HG02610 (cell line): ENCODE results near the gene ELMO1.

Source experiments
- ATAC-seq: cut with Tn5 transposase; IDR thresholded peaks from one replicate; pipeline ENCODE4 v1.9.1; 2021; ENCODE audit warnings: mild to moderate bottlenecking, moderate library complexity; ENCODE audit not compliant: unreplicated experiment

Gene ELMO1

DNA sequence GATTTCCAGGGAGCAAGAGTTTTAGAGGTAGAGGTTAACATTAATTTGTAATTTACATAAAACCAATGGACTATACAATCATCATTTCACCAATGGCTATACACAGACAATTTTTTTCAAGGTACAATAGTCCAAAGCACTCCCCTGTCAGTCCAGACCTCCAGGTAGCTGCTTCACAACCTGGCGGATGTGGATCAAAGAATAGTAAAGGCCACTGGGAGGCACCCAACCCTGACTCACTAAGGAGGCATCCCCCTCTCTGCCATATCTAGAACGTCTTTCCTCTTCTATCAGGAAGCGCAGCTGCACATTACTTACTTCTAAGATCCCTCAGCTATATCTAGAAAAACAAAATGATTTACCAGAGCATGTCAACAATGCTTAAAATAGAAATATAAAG lies 506.6 kb downstream of the ELMO1 start:
- ATAC-seq: no peak

DNA sequence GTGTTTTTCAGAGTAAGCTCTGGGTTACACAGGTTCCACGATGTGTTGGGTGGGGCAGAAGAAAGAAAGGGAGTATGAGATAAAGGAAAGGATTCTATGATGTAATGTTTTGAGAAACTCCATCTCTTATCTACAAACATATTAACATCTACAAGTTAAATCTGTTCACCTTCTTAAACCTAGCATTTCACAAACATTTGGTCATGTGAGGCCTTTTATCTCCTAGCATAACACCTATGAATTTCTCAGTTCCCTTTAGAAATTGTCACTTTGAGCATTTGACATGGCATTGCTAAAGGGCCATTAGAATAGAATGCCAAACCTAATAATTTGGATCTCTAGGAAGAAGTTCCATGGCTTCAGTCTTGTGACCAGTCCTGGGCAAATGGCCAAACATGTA lies 507.3 kb downstream of the ELMO1 start:
- no peak for ATAC-seq

DNA sequence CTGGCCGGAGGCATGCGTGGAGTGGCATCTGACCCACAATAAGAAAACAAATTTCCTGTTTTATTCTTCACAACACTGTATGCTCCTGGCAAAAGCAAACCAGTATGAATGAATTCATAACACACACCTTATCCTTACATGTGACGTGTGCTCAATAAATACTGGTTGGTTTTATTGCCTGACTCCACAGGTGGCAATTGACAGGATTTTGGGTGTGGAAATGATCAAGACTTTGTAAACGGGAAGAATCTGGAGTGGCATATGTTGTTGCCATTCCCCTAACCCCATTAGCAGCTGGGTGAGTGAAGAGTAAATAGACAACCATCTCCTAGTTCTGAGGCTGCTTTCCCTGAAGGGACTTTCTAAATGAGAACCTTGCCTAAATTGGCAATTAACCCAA lies 508.8 kb downstream of the ELMO1 start:
- ATAC-seq: no peak

DNA sequence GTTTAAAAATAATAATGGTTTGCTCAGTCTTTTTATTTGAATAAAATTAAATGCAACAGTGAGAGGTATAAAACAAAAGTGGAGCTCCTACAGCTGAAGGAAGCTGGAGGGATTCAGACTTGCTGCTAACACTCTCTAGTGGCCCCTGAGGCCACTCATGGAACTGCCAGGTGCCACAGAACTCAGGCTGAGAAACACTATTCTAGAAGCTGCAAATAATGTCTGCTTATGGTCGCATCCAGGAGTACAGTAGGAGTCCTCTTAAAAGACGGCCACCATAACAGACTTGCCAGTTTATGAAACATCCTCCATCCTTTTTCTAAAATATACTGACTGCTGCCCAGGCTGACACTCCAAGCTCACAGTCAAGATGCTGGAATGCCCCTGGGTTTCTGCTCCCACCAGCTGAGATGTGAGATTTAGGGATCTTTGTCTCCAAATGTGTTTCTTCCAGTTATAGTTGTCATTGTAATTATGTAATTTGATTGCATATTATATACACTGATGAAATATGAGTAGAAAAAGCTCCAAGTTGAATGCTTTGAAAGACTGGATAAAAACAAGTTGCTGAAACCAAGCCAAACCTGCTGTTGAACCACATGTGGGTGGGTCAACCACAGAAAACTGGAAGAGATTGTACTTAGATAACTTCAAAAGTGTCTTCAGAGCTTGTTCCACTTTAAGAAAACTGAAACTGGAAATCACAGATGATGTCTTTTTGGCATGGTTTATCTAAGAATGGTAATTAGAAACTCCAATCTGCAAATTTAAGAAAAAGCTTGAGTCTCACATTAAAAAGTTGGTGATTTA lies 510.7 kb downstream of the ELMO1 start:
- no peak for ATAC-seq

DNA sequence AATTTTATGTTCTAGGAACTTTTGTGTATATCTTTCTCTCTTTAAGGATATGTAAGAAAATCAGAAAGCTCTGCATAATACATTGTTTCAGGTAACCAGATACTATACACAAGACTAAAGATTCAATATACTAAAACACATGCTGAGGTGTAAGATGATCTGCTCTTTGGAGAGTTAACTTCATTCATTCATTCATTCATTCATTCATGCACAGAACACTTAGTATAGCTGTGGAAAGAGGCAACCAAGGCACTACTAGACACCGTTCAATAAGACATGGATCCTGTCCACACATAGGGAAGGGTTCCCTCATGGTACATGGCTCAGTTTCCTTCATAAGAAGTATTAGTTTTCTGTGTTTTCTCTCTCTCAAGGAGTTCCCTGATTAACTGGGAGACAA lies 516.8 kb downstream of the ELMO1 start:
- ATAC-seq: no peak

DNA sequence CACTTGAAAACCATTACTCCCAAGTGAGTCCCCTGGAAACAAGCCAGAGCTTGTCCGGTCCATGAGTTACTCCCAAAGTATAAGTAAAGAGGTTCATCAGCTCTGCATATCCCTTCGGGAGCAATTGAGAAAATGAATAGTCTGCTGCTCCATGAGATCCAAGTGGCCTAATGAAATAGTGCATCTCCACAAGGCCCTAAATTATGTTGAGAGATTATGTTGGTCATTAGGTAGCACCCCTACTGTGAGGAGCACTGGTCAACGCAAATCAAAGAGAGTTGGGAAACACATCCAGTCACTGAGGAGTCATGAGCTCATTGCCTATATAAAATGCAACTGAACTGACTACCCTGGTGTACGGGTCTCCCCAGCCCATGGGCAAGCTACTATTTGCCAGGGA lies 518.9 kb downstream of the ELMO1 start:
- no peak for ATAC-seq

DNA sequence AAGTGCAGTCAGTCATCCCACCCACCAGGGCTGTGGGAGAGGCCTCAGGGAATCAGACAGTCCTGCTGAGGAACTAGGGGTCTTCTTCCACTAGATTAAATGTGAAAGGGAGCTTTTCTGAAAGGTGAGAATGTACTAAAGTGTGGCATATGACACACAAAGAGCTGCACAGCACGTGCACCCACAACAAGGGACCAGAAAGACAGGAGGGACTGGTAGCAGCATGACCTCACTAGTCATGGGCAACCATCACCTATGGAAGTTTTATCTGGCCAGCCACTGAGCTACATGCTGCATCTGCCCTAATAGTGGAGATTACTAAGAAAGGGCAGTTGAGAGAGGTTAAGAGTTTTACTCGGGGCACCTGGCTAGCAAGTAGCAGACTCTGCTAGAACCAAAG lies 519.9 kb downstream of the ELMO1 start:
- no peak for ATAC-seq

DNA sequence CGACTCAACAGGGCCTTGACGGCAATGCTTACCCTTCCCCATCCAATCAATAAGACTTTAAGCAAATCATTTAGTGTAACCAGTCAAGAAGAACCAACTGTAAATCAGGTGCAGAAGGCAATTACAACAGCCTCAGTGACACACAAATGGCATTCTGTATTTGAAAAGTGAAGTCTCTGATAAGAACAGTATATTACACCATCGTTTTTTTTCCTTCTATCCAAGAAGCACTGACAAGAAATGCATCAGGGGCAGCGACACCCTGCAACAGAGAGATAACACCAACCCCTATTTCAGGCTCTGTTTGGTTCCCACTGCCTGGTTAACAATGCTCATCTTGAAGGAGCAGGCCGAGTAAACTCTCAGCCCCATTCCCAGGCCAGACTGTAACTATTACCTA lies 520.4 kb downstream of the ELMO1 start:
- ATAC-seq: no peak

DNA sequence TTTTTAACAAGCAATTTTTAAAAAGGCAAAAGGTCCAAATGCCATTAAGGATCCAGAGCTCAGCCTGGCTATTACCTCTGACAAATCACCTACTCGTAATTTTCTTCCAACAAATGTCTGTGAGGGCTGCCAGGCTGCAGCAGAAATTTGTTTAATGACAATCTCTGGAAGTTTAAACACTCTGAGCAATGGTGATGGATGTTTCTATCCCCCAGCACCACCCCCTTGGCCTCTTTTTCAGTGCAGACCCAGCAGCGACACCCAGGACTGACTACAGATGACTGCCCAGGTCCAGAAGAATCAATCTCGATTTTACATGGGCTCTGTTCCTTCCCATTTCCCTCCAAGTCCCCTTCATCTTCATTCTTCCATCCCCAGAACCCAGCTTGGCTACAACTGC lies 523.0 kb downstream of the ELMO1 start:
- ATAC-seq: no peak

DNA sequence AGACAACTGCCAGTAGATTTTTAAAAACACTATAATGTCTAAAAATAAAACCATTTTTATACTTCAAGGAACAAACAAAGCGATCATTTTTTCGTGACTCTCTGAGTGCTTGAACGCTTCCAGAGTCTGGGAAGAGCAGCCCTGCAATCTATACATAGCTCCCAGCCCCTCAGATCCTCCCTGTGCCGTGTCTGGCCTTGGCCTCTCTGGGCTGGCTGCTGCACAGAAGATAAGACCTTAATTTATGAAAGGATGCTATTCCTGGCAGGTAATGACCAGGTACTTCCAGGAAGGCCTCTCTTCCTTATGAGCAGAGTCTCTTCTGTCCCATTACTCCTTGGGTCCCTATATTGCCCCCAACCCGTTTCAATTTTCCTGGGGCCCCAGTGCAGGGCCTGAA lies 523.5 kb downstream of the ELMO1 start:
- ATAC-seq: no peak

DNA sequence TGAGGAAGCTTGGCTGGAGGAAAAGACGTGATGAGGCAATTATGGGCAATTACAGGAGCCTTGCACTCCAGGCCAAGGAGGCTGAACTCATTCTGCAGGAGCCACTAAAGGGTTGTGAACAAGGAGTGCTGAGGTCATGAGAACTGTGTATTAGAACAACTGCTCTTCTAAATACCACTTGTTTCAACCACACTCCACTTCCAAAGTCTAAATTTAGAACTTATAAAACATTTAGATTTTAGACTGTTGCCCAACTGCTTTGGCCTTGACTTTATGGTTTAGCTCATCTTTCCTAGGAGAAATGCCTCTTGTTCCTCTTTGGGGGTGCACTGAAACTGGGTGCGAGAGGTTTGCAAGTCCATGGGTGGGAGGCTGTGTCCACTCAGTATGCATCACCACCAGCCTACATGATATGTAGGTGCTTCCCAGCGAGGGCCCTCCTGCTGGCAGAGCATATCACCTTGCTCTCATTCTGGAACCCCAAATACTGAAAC lies 524.7 kb downstream of the ELMO1 start:
- no peak for ATAC-seq

DNA sequence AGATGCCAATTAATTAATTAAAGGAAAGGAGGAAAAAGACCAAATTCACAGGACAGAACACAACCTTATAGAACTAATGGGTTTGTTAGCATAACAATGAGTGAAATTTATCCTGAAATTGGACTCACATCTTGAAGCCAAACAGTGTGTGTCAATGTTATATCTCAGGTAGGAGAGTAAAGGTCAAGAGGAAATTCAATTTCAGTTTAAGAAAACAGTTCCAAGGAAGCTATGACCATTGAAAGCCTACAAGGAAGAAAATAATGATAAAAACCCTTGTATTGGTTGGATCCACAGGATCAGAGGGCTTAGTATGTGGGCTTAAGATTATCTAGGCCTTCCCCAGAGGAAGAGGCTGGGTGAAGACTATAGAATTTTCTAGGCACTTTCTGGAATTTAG lies 525.5 kb downstream of the ELMO1 start:
- ATAC-seq: no peak

DNA sequence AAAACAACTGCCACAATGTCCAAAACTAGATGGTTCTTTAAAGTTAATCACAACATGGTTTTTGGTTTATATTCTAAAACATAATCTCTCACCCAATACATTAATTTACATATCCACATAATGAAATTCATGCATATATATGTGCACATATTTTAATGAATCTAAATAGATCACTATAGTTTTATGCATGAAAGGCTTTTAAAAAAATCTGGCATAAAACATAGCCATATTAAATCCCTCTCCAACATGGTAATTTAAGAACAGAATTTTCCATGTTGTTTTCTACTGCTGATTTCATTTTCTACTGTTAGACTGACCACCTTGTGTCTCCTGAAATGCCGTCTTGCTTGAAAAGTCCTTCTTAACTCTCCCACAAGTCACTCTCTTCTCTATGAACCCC lies 528.2 kb downstream of the ELMO1 start:
- ATAC-seq: no peak

DNA sequence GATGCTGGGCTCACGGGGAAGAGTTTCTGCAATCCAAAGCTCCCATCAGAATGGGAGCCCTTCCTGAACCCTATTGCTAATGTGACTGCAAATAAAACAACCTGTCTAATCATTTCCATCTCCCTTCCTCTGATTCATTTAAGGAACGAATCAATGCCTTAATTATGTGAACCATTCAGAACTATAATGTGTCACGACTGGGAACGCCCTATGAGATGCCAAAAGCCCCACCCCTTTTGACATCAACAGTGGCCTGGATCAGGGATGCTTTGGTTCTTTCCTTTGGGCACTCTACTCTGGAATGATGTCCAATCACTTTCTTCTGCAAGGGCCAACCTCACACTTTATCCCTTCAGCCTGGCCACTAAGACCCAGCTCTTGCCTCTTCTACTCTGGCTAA lies 528.9 kb downstream of the ELMO1 start:
- no peak for ATAC-seq

DNA sequence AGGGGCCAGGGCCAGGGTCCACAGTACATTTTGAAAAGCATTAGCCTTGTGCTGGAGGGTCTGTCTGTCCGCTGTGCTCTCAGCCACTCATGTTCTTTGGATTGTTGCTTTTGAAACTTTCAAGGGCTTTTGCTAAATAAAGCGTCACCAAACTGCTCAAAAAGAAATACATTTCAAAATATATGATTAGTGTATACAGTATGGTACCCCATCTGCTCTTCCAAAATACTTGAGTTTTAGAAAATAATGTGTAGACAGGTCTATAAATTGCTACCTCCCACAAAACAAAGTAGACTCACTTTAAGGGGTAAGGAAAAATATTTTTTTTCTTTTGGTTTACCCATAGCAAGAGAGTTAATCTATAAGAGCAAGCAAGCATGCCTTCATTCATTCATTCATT lies 530.1 kb downstream of the ELMO1 start:
- no peak for ATAC-seq

DNA sequence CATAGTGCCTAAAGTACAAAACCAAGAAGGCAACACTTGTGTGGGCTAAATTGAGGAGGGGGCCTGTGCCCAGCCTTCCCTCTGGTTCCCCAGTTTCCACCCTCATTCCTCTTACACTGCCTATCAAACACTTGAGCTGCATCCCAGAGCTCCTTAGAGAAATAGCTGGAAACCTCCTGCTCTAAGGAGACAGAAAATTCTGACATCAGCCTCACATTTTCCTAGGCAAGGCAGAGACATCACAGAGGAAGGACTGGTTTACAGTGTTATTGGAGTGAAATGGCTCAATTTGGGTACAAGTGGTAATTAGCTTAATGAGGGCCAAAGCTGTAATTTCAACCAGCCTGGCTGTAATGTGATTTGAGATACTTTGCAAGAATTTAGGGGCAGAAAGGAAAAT lies 532.0 kb downstream of the ELMO1 start:
- no peak for ATAC-seq

DNA sequence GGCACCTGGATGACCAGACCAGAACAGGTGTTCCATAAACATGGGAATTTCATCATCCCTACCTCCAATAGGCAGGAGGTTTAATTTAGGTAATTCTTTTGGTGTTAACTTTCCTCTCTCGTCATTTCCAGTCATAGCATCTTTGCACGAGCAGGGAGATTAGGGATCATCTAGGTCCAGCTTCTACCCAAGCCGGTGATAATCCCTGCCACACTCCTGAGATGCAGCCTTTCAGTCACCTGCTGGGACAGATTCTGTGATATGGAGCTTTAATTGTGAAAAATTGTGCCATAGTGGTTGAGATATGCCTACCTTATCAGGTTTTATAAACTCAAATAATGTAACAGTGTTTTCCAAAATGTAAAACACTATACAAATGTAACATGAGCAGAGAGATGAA lies 532.5 kb downstream of the ELMO1 start:
- no peak for ATAC-seq

DNA sequence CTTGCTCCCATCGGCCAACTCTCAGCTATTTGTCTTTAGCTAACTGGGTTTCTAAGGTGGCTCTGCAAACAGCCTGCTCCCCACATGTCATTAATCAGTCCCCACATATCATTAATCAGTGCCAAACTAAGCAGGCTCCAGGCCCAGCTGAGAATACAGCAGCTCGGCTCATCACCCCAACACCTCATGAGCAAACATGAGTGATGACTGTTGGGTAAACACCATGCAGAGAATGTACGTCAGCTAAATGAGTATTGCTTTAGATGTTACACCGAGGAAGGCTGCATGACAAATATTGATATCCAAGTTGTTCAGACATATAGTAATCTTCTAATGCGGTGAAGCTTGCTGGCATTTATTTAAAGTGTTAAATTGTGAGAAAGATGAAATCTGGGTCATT lies 536.9 kb downstream of the ELMO1 start:
- ATAC-seq: no peak

DNA sequence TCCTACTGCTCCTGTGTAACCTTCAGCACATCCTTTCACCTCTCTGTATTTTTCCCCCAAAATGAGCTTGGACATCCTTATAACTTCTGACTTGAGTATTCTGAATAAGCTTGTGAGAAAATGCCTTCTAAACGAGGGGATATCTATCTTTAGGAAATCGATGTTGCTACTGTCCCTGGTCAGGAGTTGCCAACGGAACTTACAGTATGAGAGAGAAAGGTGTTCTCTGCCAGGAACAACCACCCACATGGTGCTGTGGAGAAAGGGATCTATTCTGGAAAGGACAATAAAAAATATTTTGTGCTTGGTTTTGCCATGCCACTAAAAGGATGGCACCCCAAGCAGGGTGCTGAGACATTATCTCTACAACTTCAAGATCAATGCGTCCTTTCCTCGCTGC lies 537.8 kb downstream of the ELMO1 start:
- no peak for ATAC-seq

DNA sequence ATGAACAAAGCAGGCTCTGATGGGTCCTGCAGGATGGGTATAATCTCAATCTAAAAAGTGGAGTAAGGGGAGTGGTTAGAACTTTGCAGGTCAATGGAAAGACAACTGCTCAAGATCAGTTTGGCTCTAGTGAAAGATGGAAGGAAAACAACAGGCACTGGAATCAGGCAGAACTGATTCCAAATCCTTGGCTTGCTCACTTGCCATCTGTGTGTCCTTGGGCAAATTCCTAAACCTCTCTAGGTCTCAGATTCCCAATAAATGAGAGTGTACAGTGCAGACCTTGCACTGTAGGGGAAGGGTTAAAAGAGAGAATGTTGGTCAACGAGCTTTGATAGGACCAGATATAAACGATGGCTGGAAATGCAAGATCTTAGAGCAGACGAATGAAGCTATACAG lies 538.3 kb downstream of the ELMO1 start:
- no peak for ATAC-seq

DNA sequence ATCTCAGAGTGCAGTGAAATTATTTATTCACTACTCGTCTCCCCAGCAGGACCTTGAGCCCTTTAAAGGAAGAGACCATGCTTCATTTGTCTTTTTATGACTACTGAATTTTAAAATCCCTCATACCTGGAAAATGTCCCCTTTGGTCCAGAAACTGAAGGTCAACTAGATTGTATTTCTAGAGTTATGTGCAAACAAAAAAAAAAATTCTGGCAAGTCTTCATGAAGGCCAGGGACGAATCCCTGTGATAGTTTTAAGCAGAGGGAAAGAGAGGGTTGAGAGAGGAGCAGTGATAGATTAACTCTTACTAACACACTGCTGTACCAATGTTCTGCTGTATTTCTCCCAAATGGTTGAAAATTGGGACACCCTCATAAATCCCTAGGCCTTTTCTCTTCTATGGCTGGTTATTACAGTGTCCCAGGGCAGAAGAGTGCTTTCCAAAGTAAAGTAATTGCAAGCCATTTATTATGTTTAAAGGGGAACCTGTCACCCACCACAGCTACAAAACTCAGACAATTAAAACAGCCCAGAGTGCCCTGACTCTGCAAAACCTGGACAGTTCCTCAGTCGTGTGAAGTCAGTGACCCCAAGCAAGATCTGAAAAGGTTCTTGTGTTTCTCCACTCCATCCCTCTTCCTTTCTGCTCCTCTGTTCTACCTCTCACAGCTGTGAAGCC lies 541.6 kb downstream of the ELMO1 start:
- no peak for ATAC-seq

DNA sequence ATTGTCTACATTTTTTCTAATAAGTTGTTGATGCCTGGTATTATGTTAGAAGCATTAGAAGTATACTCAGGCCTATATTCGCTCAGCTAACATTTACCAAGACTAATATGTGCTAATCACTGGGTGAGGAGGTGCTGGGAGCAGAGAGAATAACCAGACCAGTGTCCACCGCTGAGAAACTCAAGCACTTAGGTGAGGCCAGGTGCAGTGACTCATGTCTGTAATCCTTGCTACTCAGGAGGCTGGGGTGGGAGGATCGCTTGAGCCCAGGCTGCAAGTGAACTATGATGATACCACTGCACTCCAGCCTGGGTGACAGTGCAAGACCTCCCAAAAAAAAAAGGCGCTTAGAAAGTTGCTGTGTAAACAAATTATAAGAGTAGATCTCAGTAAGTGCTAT lies 542.2 kb downstream of the ELMO1 start:
- ATAC-seq: no peak

DNA sequence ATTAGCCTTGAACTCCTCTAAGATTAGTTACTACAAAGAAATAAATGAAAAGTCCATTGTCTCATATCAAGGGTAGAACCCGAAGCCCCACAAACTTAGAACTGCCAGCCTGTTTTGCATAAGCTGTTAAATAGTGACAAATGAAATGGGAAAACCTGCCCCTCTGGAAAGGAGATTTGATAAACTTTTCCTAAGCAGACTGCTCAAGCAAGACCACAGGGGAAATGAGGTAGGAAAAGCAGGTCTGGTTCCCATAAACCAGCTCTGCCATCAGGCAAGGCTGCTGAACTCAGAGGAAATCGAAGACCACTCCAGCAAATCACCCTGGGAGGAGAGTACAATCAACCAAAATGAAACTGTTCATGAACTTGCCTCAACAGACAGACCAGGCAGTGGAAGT lies 542.8 kb downstream of the ELMO1 start:
- no peak for ATAC-seq
